Measurements from ENCODE around the gene IL20RA.

IL20RA gene

GRCh38 chr6:136968837-136969236 lies 75.9 kb downstream of the IL20RA start:
- H3K4me1 ChIP-seq (ENCODE audit: control insufficient read depth in 1 of 2, insufficient read depth in 1 of 2, low read depth in 1 of 2, low read length in 1 of 2) = no peaks in the 10 kb centered on the region
- TF ChIP-seq CTCF (IDR thresholded peaks at IDR 0.05) = no peak
- no peaks in the 10 kb centered on the region for H3K9me3 ChIP-seq
- H3K27me3 ChIP-seq = peaks cover 58% of the 10 kb centered on the region
- H3K36me3 ChIP-seq = no peaks in the 10 kb centered on the region
- H3K4me3 ChIP-seq (ENCODE audit: low read depth in 1 of 2, low read length in 1 of 2) = no peak overlapping the region
- no peak overlapping the region for H3K27ac ChIP-seq

DNA sequence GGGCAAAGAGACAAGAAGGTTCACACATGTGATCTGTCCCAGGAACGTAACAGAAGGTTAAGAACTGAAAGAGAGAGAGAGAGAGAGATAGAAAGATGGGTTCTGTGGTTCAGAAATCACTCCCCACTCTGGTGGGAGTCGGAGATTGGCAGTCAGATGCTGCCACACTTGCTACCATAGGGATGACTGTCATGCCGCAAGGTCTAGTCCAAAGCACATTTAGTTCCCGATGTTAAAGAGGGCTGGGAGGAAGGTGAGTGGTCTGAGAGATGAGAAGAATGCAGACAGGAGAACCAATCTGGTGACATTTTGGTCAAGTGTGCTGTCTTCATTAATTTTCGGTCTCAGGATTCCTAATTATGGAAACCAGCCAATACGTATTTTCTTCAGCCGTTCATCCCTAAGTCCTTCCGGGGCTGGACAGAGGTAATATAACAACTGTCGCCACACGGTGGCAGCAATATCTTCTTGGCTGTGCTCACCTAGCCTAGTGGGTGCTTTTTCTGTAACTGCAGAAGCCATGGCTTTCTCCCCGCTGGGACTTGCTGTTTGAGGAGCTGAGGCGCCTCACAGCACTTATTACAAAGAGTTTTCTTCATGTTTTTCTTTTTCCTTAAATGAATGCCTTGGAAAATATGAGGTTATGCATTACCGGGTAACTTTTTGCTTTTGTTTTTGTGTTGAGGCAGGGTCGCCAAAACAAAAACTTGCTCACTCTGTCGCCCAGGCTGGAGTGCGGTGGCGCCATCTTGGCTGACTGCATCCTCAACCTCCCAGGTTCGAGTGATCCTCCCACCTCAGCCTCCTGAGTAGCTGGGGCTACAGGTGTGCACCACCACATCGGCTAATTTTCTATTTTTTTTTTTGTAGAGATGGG lies 76.7 kb downstream of the IL20RA start:
- H3K4me3 ChIP-seq (ENCODE audit: low read depth in 1 of 2, low read length in 1 of 2) = no peak overlapping the region
- H3K4me1 ChIP-seq (ENCODE audit: control insufficient read depth in 1 of 2, insufficient read depth in 1 of 2, low read depth in 1 of 2, low read length in 1 of 2) = no peaks in the 10 kb centered on the region
- no peak for TF ChIP-seq CTCF (IDR thresholded peaks at IDR 0.05)
- H3K36me3 ChIP-seq = no peaks in the 10 kb centered on the region
- no peak overlapping the region for H3K27ac ChIP-seq
- peaks cover 55% of the 10 kb centered on the region for H3K27me3 ChIP-seq
- no peaks in the 10 kb centered on the region for H3K9me3 ChIP-seq

- no peak for TF ChIP-seq CTCF (IDR thresholded peaks at IDR 0.05)
- Histone ChIP-seq H3K4me3 (ENCODE audit: low read depth in 1 of 2, low read length in 1 of 2) (no peak overlapping the region), H3K4me1 (ENCODE audit: control insufficient read depth in 1 of 2, insufficient read depth in 1 of 2, low read depth in 1 of 2, low read length in 1 of 2) (no peaks in the 10 kb centered on the region)
These were observed 80.4 kb downstream of the IL20RA start for GRCh38 chr6:136964398-136964797.

DNA sequence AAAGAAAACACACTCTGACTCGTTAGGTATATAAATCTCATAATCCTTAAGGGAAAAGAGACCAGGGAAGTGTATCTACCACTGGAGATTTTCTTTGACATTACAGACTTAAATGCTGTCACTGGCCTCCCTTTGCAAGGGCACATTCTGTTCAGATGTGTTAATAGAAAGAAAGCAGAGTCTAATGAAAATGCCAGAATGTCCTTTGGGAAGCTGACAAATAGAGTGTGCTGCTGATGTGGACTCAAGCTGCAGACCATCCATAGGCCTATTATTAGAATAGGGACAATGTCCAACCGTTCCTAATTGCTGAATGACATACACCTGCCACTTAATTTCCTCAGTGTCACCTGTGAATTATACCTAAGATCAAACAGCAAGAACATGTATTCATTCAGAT lies 81.5 kb downstream of the IL20RA start:
- Histone ChIP-seq H3K27me3 (peaks cover 46% of the 10 kb centered on the region), H3K27ac (no peak overlapping the region), H3K4me1 (ENCODE audit: control insufficient read depth in 1 of 2, insufficient read depth in 1 of 2, low read depth in 1 of 2, low read length in 1 of 2) (no peaks in the 10 kb centered on the region), H3K9me3 (no peaks in the 10 kb centered on the region), H3K4me3 (ENCODE audit: low read depth in 1 of 2, low read length in 1 of 2) (no peak overlapping the region), H3K36me3 (no peaks in the 10 kb centered on the region)
- TF ChIP-seq CTCF (IDR thresholded peaks at IDR 0.05) = no peak

More at GRCh38 chr6:136964398-136964797, 80.4 kb downstream of the IL20RA start:
- Histone ChIP-seq H3K36me3 (no peaks in the 10 kb centered on the region), H3K27me3 (peaks cover 41% of the 10 kb centered on the region), H3K27ac (no peak overlapping the region), H3K9me3 (no peaks in the 10 kb centered on the region)

- no peak overlapping the region for H3K27ac ChIP-seq
- no peaks in the 10 kb centered on the region for H3K9me3 ChIP-seq
- H3K36me3 ChIP-seq = no peaks in the 10 kb centered on the region
- no peak overlapping the region for H3K4me3 ChIP-seq (ENCODE audit: low read depth in 1 of 2, low read length in 1 of 2)
- H3K4me1 ChIP-seq (ENCODE audit: control insufficient read depth in 1 of 2, insufficient read depth in 1 of 2, low read depth in 1 of 2, low read length in 1 of 2) = no peaks in the 10 kb centered on the region
- TF ChIP-seq CTCF (IDR thresholded peaks at IDR 0.05) = no peak
- peaks cover 50% of the 10 kb centered on the region for H3K27me3 ChIP-seq
These were observed 82.1 kb downstream of the IL20RA start for GRCh38 chr6:136962661-136963060.

Measured in neutrophil (primary cell).